Activated T-helper 1 cell treated with Interleukin-2 at 50 U/mL for 16 hours (primary cell): ENCODE data around the gene CFI.

ENCODE experiments used
- DNase-seq: peaks from one replicate; pipeline ENCODE4 v3.0.0-alpha.2; 2020; ENCODE audit warnings: low read depth

Gene CFI

DNA sequence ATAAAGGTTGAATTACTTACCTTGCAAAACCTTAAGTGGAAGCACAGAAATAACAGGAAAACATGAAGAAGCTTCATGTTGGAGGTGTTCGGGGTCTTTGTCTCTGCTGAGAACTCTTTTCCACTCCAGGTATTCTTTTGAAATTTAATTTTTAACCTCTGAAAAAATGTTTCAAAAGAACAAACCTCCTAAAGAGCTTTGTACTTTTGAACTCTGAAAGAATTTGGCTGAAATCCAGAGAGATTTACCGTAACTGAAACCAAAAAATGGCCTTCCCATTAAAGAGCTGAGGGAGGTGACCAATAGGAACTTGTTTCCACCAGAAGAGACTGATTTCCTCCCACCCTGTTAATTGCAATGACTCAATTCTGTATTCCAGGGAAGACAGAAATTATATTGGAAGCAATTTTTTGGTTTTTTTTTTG lies at the start of gene CFI:
TSS of gene CFI (minus strand) at position 105 of the 425 bp plus-strand sequence. CDS start at position 77, 28 bp downstream.
- DNase-seq: no peak

DNA sequence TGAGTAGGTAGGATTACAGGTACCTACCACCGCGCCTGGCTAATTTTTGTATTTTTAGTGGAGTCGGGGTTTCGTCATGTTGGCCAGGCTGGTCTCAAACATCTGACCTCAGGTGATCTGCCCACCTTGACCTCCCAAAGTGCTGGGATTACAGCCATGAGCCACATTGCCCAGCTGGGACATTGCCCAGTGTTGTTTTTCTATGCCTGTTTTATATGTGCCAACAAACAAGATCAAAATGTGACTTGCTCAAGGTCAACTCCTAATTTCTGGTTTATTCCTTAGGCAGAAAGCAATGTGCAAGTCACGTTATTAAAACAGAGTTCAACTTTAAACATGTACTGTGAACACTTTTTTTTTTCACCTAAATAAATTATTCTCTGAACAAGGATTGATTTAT lies 48.8 kb upstream of the CFI start:
- no peak for DNase-seq

DNA sequence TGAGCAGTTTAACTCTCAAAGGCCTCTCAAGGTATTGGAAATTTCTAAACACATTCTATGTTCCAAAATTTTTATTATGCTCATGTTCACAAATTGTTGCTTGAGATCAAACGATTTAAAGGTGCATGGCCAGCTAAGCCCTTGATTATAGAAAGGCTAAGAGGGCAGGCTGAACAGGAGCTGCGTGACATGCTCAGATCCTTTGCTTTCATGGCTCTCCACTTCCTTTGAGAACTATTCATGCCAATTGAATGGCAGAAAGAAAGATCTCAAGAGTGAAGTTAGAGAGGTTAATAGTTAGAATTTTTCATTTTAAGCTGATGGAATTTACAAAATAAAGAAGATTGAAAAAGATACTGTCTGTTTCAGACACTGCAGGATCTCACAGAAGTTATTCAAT lies 46.7 kb upstream of the CFI start:
- no peak for DNase-seq

DNA sequence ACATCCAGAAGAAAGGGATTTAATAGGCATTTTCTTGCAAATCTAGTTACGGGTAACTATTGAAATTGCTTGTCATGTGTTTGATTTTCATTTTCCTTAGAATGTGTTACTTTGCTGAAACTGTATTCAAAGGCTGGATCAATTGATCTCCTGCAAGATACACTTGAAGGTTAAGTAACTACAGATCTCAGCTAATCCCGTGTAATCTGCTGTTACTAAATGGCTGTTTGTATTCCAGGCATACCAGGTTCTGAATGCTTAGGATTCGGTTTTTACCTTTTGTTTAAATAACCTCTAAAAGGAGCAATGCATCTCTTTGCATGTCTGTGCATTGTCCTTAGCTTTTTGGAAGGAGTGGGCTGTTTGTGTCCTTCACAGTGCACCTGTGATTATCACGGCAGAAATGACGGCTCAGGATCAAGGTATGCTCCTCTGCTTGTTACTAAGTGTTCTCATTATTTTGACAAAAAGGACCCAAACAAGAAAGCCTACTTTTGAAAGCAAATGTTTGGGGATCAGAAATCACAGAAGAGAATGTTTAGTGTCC lies 46.2 kb upstream of the CFI start, which contains the start of gene LRIT3:
TSS of gene LRIT3 (plus strand) at position 212 of the 547 bp plus-strand sequence. CDS start at position 307, 95 bp downstream.
- DNase-seq: no peak

DNA sequence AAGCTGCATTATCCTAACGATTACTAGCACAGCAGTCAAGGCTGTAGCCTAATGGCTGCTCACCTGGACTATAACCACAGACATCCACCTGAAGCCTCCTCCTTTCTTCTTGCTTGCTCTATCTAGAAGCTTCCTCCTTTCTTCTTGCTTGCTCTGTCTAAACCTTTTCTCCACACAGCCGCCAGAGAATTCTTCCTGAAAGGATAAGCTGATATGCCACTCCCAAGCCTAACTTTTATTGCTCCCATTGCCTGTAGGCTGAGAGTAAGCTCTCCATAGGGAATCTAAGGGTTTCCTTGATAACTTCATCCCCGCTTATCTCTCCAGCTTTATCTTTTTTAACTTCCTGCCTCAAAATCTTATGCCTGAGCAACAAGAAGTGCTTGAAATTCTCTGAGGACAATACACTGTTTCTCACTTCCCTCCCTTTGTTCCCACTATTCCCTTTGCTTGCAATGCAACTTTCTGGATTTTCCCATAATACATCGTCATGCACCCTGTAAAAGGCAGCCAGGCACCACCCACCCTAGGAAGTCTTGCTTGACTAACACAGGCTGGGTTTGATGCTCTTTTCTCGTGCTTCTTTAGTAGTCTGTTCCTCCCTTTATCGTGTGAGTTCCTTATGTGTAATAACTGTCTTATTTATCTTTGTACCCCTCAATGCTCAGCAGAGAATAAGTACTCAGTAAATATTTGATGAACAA lies 44.7 kb upstream of the CFI start:
- no peak for DNase-seq

DNA sequence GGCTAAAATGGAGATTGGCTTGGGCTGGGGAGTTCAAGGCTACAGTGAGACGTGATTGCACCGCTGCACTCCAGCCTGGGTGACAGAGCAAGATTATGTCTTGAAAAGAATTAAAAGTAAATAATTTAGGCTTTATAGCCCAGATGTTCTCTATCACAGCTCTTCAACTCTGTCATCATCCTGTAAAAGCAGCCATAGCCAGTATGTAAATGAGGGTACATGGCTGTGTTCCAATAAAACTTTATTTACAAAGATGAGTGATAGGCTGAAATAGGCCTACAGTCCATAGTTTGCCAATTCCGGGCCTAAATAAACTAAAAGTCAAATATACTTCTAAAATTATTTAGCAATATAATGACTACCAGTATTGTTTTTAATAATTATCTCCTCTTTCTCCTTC lies 35.2 kb upstream of the CFI start:
- DNase-seq: no peak

DNA sequence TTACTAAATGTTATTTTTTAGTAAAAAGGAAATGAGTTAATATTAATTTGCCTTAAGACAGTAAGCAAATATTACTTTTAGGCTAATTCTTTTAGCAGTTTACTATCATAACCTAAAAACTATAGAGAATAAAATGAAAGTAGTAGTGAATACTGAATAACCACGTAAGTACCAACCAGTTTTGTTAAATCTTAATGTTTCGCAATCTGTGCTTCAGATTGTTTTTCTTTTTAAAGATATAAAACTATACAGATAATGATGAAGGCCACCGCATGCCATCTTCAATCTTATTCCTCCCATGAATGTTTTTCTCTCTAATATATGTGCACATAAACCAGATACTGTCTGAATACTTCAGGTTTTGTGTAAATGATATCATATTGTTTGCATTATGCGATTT lies 32.0 kb upstream of the CFI start:
- DNase-seq: no peak

DNA sequence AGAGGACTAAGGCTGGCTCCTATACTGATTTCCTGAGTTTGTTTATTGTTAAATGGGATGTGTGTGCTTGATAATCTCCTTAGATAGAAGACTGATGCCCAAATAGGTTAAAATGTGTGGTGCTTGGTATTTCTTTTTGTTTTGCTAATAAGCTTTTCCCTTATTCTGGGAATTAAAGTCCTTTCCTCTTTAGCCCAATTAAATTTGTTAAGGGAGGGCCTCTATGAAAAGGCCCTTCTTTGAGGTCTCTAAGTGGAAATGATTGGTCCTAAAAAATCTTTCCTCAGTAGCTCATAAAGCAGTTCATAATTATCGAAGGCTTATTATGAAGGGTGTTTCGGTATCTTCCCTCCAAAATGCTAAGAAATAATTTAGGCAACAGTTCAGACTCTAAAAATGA lies 25.9 kb upstream of the CFI start, which contains the start of gene RRH:
TSS of gene RRH (plus strand) at position 301 of the 400 bp plus-strand sequence. CDS start at position 357, 56 bp downstream.
- no peak for DNase-seq

DNA sequence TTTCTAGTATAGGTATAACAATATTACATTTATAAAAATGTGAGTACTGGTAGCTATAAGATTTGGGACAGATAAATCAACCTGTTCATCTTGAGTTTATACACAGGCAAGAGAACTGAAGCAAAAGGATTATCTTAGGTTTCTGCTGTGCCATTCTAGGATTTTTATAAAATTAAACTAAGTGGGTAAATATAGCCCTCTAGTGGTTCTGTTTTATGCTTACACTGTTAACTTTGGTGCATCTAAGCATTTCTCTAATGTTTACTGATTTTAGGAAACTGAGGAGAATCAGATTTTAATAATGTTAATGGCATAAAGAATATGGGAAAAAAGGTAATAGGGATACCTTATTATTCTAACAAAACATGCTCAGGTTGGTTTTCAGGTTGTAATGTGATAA lies 24.9 kb upstream of the CFI start:
- DNase-seq: no peak

DNA sequence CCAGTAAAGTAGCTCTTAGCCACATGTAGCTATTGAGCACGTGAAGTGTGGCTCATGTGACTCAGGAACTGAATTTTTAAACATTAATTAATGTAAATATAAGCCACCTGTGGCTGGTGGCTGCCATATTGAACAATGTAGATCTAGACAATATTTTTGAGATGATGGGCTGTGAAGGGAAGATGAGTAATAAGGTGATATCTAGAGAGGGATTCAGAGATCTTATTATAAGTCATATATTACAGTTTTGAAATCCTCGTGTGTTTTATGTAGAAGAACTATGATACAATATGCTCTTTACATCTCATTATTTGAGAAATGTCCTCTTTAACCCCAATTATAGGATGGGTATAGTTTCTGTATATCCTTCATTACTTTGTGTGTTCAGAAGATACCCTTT lies 19.4 kb upstream of the CFI start:
- DNase-seq: no peak

DNA sequence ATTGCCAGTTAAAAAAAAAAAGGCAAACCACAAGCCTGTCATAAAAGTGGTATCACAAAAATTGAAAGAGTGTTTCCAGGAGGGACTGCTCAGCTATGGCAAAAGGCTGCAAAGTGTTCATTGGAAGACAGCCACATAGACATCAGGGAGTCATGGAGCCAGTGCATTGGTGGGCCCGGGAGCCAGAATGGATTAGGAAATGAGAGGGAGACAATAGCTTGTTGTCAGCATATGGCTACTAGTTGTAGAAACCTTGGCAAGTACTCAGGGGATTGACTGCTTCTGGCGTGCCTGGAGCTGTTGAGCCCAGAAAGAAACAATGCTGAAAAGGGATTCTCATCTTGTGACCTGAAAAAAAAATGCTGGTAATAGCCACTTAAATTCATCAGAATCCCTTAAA lies 18.8 kb upstream of the CFI start:
- no peak for DNase-seq

DNA sequence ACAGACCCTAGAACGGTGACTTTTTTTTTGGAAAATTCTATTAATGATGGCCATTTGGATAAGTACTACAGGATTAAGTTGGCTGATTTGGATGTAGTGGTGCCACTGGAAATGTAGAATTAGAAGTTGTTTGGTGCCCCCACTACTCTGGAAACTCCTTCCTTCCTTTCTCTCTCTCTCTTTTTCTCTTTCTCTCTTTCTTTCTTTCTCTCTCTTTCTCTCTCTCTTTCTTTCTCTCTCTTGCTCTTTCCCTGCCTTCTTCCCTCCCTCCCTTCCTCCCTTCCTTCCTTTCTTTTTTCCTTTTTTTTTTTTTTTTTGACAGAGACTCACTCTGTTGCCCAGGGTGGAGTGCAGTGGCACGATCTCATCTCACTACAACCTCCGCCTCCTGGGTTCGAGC lies 16.5 kb upstream of the CFI start:
- no peak for DNase-seq

DNA sequence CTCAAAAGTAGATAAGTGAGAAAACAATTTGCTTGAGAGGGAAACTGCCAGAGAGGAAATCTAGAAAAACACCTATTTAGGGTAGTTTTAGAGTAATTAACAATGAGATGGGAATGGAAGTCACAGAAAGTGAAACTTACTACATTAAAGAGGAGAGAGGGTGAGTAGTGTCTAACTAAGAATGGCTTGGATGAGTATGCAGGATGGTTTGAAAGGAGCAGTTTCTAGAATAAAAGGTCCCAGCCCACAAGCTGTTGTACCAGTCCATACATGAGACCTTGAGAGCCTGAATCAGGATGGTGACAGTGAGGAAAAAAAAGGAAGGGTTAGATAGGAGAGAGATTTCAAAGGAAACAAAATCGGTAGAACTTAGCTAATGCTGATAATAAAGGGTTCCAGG lies 15.1 kb upstream of the CFI start:
- DNase-seq: no peak

DNA sequence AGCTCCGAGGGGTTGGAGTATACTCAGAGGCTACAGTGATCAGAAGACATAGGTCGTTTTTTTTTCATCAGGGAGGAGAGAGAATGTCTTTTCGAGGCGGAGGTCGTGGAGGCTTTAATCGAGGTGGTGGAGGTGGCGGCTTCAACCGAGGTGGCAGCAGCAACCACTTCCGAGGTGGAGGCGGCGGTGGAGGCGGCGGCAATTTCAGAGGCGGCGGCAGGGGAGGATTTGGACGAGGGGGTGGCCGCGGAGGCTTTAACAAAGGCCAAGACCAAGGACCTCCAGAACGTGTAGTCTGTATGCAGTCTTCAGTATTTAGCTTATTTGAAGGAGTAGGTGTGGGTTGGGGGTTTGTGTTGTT lies 14.3 kb upstream of the CFI start:
- DNase-seq: peak; percentile 14

DNA sequence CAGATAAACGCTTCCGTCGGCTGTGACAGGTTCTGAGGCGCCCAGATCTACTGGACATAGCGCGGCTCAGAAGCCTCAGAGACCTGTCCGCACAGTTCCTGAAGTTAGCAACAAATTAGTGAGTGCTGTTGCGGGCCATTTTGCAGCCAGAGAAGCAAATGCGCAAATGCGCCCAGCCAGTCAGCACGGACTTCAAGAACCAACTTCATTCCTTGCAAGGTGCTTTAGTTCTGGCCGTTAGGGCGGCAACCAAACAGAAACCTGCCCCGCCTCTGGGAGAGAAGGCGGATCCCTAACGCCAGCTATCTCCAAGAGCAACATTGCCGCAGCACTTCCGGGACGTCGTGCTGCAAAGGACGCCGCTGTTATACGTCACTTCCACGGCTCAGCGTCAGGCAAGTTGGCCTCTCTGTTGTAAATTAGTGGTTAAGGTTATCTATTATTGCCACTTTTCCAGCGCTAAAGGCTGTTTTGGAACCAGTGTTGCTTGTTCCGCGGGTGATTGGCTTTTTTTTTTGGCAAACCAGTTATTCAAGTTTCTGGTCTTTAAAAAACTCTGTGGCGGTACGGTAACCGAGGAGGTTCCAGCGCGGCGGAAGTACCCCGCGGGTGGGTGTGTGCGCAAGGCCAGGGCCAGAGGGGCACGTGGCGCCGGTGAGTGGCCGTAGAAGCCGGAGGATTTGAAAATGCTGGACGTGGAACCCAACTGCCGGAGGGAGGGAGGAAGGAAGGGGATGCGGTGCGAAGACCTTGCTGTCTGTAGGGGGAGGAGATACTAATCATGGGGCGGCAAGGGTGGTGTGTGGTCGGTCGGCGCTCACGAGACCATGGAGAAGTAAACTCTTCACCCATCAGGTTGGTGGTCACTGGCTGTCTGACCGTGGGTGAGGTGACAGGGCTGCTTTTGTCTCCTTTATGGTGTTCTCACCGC lies 13.6 kb upstream of the CFI start, which contains the start of gene GAR1:
TSS of gene GAR1 (plus strand) at position 612 of the 931 bp plus-strand sequence. CDS start 403 bp downstream, outside the sequence.
- peak; percentile 75 for DNase-seq

DNA sequence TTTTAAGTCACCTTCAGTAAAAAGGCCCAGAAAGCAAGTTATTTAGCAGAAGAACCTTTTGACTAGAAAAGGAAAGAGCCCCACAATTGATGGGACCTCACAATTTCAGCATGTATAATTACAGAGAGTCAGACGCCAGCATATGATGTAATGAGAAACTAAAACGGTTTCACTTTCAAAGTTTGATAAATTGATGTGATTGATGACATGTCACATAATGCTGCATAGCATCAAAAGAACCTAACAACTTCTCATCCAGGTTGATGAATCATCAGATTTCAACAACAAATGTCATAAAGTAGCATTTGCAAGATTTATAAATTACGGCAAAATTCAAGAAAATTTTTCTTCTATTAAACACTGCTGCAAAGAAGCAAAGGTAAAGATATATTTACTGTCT lies 9.9 kb upstream of the CFI start:
- DNase-seq: no peak

DNA sequence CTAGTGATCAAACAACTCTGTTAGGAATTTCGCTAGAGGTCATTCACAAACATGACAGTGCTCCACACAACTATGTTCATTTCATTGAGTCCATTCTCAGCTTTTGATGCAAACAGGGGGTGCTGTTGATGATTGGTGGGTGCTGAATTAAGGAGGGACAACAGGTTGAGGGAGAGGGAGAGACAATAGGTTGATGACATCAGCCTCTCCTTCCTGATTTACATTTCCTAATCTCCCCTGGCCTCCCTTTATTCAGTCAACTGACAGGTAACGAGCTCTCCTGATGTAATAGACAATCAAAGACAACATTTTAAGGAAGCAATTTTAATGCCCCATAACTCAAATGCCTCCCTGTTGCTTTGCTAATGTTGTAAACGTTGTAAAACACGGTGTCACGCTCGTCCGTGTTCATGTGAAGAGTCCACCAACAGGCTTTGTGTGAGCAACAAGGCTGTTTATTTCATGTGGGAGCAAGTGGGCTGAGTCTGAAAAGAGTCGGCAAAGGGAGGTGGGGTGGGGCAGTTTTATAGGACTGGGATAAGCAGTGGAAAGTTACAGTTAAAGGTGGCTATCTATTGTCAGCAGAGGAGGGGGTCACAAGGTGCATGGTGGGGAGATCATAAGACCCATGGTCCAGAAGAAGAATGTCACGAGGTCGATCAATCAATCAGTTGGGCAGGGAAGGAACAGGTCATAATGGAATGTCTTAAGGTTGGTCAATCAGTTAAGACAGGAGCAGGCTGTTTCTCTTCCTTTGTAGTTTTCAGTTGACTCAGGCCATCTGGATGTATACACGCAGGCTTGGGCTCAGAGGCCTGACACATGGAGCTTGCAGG lies 9.0 kb upstream of the CFI start:
- DNase-seq: no peak

DNA sequence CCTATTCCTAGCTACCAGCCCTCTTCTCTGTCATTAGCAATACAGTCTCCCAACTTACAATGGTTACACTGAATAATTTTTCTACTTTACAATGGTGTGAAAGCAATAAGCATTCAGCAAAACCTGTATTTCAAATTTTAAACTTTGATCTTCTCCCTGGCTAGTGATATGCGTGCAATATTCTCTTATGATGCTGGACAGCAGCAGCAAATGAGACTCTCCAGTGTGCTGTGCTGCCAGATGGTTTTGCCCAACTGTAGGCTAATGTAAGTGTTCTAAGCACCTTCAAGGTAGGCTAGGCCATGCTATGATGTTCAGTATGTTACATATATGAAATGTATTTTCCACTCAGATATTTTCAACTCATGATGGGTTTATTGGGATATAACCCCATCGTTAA lies 7.9 kb upstream of the CFI start:
- no peak for DNase-seq

DNA sequence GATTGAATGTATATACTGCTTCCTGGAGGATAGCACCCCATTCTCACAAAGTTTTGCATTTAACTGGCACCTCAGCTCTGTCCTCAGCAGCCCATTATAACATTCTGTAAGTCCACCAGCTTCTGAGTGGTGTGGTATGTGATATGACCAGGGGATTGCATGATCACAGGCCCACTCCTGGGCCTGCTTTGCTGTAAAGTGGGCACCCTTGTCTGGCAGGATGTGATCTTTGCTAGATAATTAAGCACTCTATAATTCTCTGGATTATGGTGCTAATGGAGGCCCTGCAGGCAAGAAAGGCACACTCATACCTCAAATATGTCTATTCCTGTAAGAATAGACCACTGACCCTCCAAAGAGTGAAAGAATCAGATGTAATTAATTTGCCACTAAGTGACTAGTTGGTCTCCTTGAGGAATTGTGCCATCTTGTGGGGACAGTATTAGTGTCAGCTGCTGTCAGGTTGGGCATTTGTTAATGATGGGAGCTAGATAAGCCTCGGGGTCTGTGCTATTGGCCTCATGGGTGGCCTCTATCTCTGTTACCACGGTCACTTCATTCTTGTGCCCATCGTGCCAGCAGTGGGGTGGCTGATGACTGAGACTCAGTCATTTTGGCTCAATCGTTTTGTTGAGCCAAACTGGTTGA lies 2.2 kb upstream of the CFI start:
- no peak for DNase-seq

DNA sequence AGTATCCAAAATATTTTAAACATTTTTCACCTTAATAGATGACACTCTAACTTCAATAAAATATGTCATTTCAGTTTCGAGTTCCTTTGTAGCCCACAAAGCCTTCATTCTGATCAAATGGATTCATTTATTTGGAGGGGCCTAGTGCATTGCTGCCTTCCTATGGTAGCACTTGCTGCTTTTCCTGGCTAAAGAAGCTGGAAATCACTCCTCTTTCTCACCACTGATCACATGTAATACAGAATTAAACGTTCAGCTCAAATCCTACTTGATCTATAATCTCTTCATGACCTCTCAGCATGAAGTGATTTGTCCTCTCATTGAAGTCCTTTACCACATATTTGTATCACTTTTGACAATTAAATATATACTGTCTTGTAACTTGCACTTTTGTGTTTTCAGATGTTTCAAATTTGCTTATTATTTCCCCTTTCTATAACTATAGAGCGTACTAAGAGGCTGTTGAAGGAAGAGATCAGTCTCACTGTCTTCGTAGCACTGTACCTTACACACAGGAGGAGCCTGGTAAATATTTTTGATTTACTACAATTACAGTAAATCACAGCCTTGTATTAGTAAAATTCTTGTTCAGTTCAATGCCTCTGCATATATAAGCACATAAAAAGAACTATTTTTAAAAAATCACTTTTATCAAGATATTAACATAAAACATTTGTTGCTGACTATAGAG lies 555 bp downstream of the CFI start:
- no peak for DNase-seq

DNA sequence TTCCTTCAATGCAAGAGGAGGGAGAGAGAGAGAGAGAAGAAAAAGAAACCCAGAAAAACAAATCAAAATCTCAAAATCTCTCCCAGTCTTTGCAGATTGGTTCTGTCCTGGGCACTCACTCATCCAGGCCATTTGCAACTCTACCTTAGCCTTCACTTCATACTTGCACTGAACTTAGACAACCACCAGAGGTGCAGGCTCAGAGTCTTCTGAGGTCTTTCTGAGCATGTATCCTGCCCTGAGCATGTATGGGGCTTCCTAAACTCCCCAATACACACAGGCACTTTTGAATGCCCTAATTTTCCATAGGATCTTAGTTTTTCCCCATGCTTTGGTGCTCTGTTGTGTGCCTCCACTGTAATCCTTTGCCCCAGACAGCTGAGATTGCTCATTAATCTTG lies 2.9 kb downstream of the CFI start:
- no peak for DNase-seq
